Measurements from ENCODE around the gene GK. TPM values are rescaled to one million over a fixed set of nuclear protein-coding genes. Genes with fewer than 3 reads are reported as not detected.

The GK gene
- total and polyA plus RNA-seq, 9 of the 15 experiments (the other 6 are each of a cell fraction or from before 2014, with no cell fraction given) = 8.0 to 15.7 (median 12.4) TPM

DNA sequence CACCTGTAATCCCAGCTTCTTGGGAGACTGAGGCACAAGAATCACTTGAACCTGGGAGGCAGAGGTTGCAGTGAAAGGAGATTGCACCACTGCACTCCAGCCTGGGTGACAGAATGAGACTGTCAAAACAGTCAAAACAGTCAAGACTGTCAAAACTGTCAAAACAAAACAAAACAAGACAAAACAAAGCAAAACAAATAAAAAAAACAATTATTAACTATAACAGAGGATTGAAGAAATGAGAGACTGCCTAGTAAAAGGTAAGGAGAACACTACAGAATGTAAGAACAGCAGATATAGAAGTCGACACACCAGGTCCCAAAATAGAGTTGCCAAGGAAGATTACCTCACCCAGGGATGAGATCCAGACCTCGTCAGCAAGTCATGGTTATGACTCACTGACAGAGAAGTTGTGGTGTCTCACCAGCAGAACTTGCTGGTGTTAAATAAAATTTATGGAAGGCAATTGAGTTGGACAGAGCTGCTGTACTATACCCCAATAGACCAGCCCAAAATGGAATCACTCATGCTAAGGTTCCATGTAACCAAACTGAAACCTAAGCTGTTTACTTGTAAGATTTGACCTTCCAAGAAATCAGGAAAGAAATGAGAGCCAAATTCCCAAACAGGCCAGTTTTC is 32.1 kb upstream of the GK start (continued):
- TF ChIP-seq, protein P1, sequence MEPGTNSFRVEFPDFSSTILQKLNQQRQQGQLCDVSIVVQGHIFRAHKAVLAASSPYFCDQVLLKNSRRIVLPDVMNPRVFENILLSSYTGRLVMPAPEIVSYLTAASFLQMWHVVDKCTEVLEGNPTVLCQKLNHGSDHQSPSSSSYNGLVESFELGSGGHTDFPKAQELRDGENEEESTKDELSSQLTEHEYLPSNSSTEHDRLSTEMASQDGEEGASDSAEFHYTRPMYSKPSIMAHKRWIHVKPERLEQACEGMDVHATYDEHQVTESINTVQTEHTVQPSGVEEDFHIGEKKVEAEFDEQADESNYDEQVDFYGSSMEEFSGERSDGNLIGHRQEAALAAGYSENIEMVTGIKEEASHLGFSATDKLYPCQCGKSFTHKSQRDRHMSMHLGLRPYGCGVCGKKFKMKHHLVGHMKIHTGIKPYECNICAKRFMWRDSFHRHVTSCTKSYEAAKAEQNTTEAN (CRISPR knock-in tag; IDR thresholded peaks at IDR 0.05) = no peak
- TF ChIP-seq MAZ (CRISPR knock-in tag; conservative IDR thresholded peaks at IDR 0.05 in 1 of 2, IDR thresholded peaks at IDR 0.05 in 1 of 2) (no peak), MEF2D (tag; conservative IDR thresholded peaks at IDR 0.05; ENCODE audit: low read depth) (peak; percentile 53; the same call in 1 of the 2 replicates), FOXK2 (conservative IDR thresholded peaks at IDR 0.05 in 1 of 2, IDR thresholded peaks at IDR 0.05 in 1 of 2; ENCODE audit: low read depth in 2 of 2) (no peak), NR2C2 (CRISPR knock-in tag; IDR thresholded peaks at IDR 0.05) (no peak), NR2C2 (tag; IDR thresholded peaks at IDR 0.05) (peak; percentile 25; the same call in 1 of the 2 replicates), NR2C1 (IDR thresholded peaks at IDR 0.05) (no peak), NR2C1 (tag; IDR thresholded peaks at IDR 0.05) (peak; percentile 40; the same call in 1 of the 2 replicates)

DNA sequence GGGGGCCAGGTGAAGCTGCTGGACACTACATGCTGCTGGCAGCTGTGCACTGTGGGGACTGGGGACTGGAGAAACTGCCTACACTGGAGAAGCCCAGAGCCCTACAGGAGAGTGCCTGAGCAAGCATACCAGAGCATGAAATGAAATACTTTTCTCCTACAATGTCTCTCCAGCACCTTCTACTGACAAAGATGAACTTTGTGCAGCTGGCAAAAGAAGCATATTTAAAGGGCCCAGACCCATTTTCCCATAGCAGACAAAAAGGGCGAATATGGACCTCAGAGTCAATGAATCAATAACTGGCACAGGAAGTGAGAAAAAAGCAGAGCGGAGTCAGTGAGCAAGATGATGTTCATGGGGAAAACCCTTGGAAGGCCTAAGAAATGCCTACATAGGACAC is 30.9 kb upstream of the GK start:
- Histone ChIP-seq H3K9me3 (replicated peaks; ENCODE audit: control insufficient read depth, insufficient read depth, low read depth, low read length) (no peaks in the 10 kb centered on the region), H3K27me3 (ENCODE audit: control insufficient read depth in 2 of 2, insufficient read depth in 2 of 2, low read length in 2 of 2) (no peaks in the 10 kb centered on the region), H3K27ac (ENCODE audit: extremely low read depth, low read depth, low read length) (no peak overlapping the region), H3K36me3 (ENCODE audit: control insufficient read depth, insufficient read depth, low read length) (no peaks in the 10 kb centered on the region), H2AFZ (ENCODE audit: low read depth, low read length) (no peak overlapping the region), H3K4me3 (no peak overlapping the region), H4K20me1 (replicated peaks; ENCODE audit: control insufficient read depth, insufficient read depth, low read length) (no peaks in the 10 kb centered on the region), H3K4me2 (ENCODE audit: insufficient read depth, low read length) (no peak overlapping the region), H3K9ac (ENCODE audit: insufficient read depth in 1 of 2, low read depth in 2 of 2, low read length in 2 of 2) (no peak overlapping the region), H3K79me2 (ENCODE audit: control insufficient read depth, insufficient read depth, low read length) (no peaks in the 10 kb centered on the region), H3K4me1 (replicated peaks in 1 of 2; ENCODE audit: control insufficient read depth in 2 of 2, insufficient read depth in 2 of 2, low read length in 2 of 2) (no peaks in the 10 kb centered on the region; a peak in 1 of 5 replicates), H3K9me1 (ENCODE audit: control insufficient read depth, insufficient read depth, low read length) (no peaks in the 10 kb centered on the region)
- in situ Hi-C loops (cut with MboI) = no loop called here
- no peak for FAIRE-seq
- no TSS peak for BruUV-seq (replicated peaks)
- intact Hi-C loops (cut with micrococcal nuclease) = no loop called here
- no peak for ATAC-seq
- POLR2A ChIA-PET = no interaction called here
- no peak for DNase-seq (ENCODE audit: extremely low read depth in 1 of 4, low spot score in 3 of 4)
- CTCF ChIA-PET (ENCODE audit: low intra/inter-chr PET ratio) = no interaction called here
- 25% methylated on average over 2 of the region's 2 CpGs for WGBS (ENCODE audit: insufficient coverage, low coverage, missing lambda C conversion rate)
- no peak for TF ChIP-seq ZFP30 (CRISPR knock-in tag; IDR thresholded peaks at IDR 0.05; ENCODE audit: borderline replicate concordance)
- no peak for TF ChIP-seq RNF2 (IDR thresholded peaks at IDR 0.05)
- TF ChIP-seq BDP1 (IDR thresholded peaks at IDR 0.05; ENCODE audit: insufficient read depth, insufficient read length) = no peak
- no peak for TF ChIP-seq NFYB (IDR thresholded peaks at IDR 0.05; ENCODE audit: extremely low read depth, insufficient read length)
- TF ChIP-seq, protein P2, sequence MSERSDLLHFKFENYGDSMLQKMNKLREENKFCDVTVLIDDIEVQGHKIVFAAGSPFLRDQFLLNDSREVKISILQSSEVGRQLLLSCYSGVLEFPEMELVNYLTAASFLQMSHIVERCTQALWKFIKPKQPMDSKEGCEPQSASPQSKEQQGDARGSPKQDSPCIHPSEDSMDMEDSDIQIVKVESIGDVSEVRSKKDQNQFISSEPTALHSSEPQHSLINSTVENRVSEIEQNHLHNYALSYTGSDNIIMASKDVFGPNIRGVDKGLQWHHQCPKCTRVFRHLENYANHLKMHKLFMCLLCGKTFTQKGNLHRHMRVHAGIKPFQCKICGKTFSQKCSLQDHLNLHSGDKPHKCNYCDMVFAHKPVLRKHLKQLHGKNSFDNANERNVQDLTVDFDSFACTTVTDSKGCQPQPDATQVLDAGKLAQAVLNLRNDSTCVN (CRISPR knock-in tag; IDR thresholded peaks at IDR 0.05) = no peak
- no peak for TF ChIP-seq TAF15 (IDR thresholded peaks at IDR 0.05; ENCODE audit: low read depth, low read length)
- TF ChIP-seq, protein P3, sequence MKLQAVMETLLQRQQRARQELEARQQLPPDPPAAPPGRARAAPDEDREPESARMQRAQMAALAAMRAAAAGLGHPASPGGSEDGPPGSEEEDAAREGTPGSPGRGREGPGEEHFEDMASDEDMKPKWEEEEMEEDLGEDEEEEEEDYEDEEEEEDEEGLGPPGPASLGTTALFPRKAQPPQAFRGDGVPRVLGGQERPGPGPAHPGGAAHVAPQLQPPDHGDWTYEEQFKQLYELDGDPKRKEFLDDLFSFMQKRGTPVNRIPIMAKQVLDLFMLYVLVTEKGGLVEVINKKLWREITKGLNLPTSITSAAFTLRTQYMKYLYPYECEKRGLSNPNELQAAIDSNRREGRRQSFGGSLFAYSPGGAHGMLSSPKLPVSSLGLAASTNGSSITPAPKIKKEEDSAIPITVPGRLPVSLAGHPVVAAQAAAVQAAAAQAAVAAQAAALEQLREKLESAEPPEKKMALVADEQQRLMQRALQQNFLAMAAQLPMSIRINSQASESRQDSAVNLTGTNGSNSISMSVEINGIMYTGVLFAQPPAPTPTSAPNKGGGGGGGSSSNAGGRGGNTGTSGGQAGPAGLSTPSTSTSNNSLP (IDR thresholded peaks at IDR 0.05; ENCODE audit: borderline replicate concordance, low read depth, low read length) = no peak

Data from K562 (cell line).